GM10248 (cell line): ENCODE measurements around the gene CRMP1.

Source experiments
- CTCF ChIA-PET: fragments of 300-600 bp; sonication (Branson Sonifier 250); formaldehyde crosslinking; extraction: SDS; loops from one replicate; lab custom pipeline; 2021; ENCODE audit warnings: antibody characterized with exemption; lab: Yijun Ruan, JAX
- POLR2A ChIA-PET: fragments of 350-650 bp; sonication (Branson Sonifier 250); formaldehyde crosslinking; extraction: SDS; loops from one replicate; lab custom pipeline; 2020; ENCODE audit warnings: antibody characterized with exemption; lab: Yijun Ruan, JAX
- DNase-seq: peaks from one replicate; pipeline ENCODE4 v3.0.0; 2012; ENCODE audit errors: extremely low spot score
- TF ChIP-seq, protein P1 (sequence below): IDR thresholded peaks from 2 replicates; pipeline ENCODE4 v1.5.1; 2012; ENCODE audit warnings: mild to moderate bottlenecking, low read depth; ENCODE audit errors: extremely low read depth, missing control alignments, control extremely low read depth

CRMP1 gene

DNA sequence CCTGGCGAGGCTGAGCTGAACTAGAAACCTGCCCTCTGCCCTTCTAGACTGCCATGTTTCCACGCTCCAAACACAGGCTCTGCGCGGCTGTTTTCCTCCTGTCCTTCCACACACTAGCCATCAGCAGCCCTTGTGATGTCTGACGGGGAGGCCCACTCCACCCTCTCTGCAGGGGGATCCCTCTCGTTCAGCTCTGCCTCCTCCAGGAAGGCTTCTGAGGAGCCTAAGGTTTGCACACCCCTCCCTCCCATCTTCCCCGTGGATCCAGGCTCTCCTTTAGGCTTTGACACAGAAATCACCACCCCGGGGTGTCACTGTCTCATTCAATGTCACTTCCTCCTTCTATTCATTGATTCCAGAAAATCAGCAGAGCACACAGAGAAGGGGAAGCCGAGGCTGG lies 38.6 kb upstream of the CRMP1 start:
- no peak for DNase-seq
- CTCF ChIA-PET, result interaction anchor here (1.1 kb wide), 1 partner anchor 10 kb away, joined by 3 read pairs; no protein-coding TSS in a partner anchor
- POLR2A ChIA-PET, result no interaction called here
- TF ChIP-seq, protein P1, sequence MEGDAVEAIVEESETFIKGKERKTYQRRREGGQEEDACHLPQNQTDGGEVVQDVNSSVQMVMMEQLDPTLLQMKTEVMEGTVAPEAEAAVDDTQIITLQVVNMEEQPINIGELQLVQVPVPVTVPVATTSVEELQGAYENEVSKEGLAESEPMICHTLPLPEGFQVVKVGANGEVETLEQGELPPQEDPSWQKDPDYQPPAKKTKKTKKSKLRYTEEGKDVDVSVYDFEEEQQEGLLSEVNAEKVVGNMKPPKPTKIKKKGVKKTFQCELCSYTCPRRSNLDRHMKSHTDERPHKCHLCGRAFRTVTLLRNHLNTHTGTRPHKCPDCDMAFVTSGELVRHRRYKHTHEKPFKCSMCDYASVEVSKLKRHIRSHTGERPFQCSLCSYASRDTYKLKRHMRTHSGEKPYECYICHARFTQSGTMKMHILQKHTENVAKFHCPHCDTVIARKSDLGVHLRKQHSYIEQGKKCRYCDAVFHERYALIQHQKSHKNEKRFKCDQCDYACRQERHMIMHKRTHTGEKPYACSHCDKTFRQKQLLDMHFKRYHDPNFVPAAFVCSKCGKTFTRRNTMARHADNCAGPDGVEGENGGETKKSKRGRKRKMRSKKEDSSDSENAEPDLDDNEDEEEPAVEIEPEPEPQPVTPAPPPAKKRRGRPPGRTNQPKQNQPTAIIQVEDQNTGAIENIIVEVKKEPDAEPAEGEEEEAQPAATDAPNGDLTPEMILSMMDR, result no peak

DNA sequence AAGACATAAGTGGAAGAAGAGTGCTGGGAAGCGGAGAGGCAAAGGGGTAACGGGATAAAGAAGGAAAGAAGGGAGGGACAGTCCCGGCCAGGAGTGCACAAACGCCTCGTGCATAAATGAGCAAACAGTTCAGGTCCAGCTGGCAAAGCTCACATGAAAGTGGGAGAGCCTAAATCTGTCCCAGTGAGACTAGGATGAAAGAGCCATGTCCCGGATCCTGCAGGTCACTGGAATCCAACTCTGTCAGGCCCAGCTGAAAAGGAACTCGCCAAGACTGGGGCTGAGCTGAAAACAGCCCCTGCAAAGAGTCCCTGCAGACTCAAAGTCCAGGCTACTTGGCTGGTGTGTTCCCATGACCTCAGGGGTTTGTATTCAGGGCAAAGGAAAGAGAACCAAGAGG lies 38.0 kb upstream of the CRMP1 start:
- ChIA-PET CTCF (interaction anchor here (1.1 kb wide), 1 partner anchor 10 kb away, joined by 3 read pairs; no protein-coding TSS in a partner anchor), POLR2A (no interaction called here)
- TF ChIP-seq, protein P1, result no peak
- no peak for DNase-seq

DNA sequence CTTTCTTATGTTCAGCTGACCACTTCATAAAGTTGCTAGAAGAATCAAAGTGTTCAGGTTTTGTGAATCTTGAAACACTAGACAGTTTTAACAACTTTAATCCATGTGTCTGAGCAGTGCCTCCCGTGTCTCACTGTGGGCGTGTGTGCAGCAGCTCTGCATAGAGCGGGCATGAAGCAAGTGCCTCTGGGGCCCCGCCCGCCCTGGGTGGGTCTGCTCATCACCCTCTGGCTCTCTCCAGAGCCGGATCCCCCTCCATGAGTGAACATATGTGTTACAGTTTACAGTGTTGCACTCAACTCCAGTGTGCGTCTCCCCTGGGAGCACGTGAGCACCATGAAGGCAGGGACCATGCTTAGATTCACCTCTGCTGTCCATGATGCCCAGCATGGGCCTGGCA lies 37.6 kb upstream of the CRMP1 start:
- TF ChIP-seq, protein P1, result no peak
- DNase-seq, result no peak
- POLR2A ChIA-PET, result no interaction called here
- CTCF ChIA-PET, result interaction anchor here (1.1 kb wide), 1 partner anchor 9 kb away, joined by 3 read pairs; no protein-coding TSS in a partner anchor

DNA sequence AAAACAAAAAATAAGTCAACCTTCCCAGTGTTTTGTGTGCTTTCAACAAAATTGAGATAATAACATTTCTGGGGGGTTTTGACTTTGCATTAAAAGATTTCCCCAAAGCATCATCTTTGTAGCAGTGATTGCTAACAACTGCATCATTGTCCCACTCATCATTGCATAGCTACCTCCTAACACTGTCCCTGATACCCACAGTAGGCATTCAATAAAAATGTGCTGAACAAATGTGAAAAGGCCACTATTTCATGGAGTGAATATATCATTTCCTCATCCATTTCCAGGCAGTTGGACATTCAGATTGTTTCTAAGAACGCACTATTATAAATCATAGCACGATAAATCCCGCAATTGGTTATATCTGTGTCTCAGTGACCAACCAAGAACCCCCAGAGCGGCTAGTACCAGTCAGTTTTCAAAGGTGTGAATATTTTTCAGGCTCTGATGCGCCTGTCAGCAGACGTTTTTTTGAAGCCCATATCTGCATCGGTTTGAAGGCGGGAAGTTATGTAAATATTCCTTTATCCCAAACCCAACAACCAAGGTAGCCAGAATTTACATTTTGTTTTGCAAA lies 36.0 kb upstream of the CRMP1 start:
- no peak for DNase-seq
- ChIA-PET POLR2A (no interaction called here), CTCF (no interaction called here)
- TF ChIP-seq, protein P1, result no peak

DNA sequence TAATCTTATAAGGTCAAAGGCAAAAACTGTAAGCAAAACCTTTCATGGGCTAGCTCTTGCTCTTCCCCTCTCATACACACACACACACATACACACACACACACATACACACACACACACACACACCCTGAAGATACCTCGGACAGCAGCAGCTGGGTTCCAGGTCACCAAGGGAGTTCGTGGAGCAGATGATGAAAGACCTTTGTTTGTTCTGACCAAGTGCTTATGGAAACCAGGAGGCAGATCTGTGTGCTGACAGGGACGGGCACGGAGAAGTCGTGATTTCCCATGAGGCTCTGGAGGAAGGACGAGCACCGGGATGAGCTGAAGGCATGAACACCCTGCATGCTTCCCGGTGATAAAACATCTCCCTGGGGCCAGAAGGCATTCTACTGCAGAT lies 35.4 kb upstream of the CRMP1 start:
- ChIA-PET POLR2A (no interaction called here), CTCF (interaction anchor here (0.7 kb wide), 1 partner anchor 9 kb away, joined by 3 read pairs; no protein-coding TSS in a partner anchor)
- no peak for DNase-seq
- TF ChIP-seq, protein P1, result no peak

DNA sequence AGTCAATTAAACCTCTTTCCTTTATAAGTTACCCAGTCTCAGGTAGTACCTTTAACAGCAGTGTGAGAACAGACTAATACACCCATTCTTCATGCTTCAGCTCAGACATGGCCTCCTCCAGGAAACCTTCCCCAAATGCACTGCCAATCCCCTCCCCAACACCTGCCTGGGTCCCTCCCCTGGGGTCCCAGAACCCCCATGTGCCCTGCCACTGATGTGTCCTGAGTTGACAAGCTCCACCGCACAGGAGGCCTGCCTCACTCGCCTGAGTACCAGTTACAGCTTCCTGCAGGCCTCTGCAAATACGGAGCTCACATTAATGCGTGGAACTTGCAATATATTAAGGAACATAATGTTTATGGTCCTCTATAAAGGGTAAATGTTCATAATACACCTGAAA lies 34.9 kb upstream of the CRMP1 start:
- TF ChIP-seq, protein P1, result no peak
- POLR2A ChIA-PET, result no interaction called here
- no peak for DNase-seq
- CTCF ChIA-PET, result interaction anchor here (0.7 kb wide), 1 partner anchor 9 kb away, joined by 3 read pairs; no protein-coding TSS in a partner anchor
